Spleen (tissue), 7 donors: Measurements from ENCODE around the gene GALNT16.

ENCODE experiments used
- POLR2A ChIP-seq, 3 donors: fragments of 450-650 bp; IDR thresholded peaks; one replicate each; pipeline ENCODE4 v1.5.1; 2017; ENCODE audit warnings: antibody characterized with exemption in 3 of 3, mild to moderate bottlenecking in 1 of 3
- POLR2AphosphoS5 ChIP-seq, 3 donors: sonication (generic); formaldehyde crosslinking; IDR thresholded peaks; one replicate each; pipeline ENCODE4 v1.5.1; 2017; ENCODE audit warnings: antibody characterized with exemption in 3 of 3
- TF ChIP-seq, protein P1 (sequence below), 11 experiments: fragments of 200-600 bp in 7 of 11; fragments of 450-650 bp in 4 of 11; sonication (generic) in 4 of 11; IDR thresholded peaks in 8 of 11; conservative IDR thresholded peaks in 3 of 11; 1 replicate in 7 of 11; 2 replicates in 4 of 11; pipeline versions ENCODE4 v1.4.0 to v1.8.0; 2016 to 2021; ENCODE audit warnings: antibody characterized with exemption in 11 of 11, inconsistent platforms in 4 of 11, mild to moderate bottlenecking in 1 of 11
- donor health status: DM: no; HTN: no; CAD: no; lungs with moderate emphysema.
- donor health status: DM: no; HTN: no; CAD: no.
- donor health status: DM: no; HTN: no; CAD: no.

DNA sequence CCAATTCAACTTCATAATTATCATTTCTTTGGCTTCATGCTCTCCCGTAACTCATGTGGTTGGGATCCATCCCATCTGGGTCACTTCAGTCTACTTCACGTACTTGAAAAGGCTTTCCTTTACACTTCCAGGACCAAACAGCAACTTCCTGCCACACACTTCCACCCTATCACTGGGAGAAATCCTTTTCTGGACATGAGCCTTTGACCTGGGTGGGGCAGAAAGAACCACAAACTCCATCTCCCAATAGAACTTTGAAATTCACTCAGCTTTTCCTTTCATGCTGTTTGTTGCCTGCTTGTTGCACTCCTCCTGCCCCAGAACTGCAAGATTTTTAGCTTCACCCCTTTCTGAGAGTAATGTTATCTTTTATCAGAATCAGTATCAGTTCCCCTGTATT is 18.4 kb upstream of the GALNT16 start:
- TF ChIP-seq, protein P1, sequence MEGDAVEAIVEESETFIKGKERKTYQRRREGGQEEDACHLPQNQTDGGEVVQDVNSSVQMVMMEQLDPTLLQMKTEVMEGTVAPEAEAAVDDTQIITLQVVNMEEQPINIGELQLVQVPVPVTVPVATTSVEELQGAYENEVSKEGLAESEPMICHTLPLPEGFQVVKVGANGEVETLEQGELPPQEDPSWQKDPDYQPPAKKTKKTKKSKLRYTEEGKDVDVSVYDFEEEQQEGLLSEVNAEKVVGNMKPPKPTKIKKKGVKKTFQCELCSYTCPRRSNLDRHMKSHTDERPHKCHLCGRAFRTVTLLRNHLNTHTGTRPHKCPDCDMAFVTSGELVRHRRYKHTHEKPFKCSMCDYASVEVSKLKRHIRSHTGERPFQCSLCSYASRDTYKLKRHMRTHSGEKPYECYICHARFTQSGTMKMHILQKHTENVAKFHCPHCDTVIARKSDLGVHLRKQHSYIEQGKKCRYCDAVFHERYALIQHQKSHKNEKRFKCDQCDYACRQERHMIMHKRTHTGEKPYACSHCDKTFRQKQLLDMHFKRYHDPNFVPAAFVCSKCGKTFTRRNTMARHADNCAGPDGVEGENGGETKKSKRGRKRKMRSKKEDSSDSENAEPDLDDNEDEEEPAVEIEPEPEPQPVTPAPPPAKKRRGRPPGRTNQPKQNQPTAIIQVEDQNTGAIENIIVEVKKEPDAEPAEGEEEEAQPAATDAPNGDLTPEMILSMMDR (IDR thresholded peaks at IDR 0.05 in 8 of 11, conservative IDR thresholded peaks at IDR 0.05 in 3 of 11), result no peak
- TF ChIP-seq POLR2A (IDR thresholded peaks at IDR 0.05) (no peak), POLR2AphosphoS5 (IDR thresholded peaks at IDR 0.05) (no peak)
